Tibial nerve (tissue), 3 donors: ENCODE results near the gene SFMBT1.

Source experiments
- POLR2A ChIP-seq, 2 donors: fragments of 450-650 bp; IDR thresholded peaks; one replicate each; pipeline ENCODE4 v1.6.1; 2017; ENCODE audit warnings: antibody characterized with exemption in 2 of 2, mild to moderate bottlenecking in 2 of 2, moderate library complexity in 2 of 2
- TF ChIP-seq, protein P1 (sequence below), 5 experiments: fragments of 200-600 bp in 3 of 5; fragments of 450-650 bp in 2 of 5; sonication (generic) in 3 of 5; IDR thresholded peaks; one replicate each; pipeline ENCODE4 v1.5.1; 2016 to 2019; ENCODE audit warnings: antibody characterized with exemption in 5 of 5, mild to moderate bottlenecking in 3 of 5, moderate library complexity in 2 of 5

DNA sequence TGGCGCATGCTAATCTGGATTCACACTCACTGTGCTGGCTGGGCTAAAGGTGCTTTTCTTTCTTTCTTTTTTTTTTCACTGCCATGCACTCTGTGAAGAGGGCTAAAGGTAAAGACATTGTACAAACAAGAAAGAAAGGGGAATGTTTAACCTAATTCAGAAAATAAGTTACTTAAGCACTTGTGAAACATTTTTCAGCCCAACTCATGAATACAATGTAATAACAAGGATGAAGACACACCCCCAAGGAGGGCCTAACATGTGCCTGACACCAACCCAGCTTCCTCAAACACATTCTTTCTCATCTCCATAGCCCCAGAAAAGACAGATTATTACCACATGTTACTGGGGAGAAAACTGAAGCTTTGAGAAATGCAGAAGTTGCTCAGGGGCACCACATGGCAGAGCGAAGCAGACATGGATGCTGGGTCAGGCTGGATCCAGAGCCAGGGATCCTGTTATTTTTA is 154.2 kb downstream of the SFMBT1 start:
- TF ChIP-seq POLR2A (IDR thresholded peaks at IDR 0.05): no peak
- TF ChIP-seq, protein P1, sequence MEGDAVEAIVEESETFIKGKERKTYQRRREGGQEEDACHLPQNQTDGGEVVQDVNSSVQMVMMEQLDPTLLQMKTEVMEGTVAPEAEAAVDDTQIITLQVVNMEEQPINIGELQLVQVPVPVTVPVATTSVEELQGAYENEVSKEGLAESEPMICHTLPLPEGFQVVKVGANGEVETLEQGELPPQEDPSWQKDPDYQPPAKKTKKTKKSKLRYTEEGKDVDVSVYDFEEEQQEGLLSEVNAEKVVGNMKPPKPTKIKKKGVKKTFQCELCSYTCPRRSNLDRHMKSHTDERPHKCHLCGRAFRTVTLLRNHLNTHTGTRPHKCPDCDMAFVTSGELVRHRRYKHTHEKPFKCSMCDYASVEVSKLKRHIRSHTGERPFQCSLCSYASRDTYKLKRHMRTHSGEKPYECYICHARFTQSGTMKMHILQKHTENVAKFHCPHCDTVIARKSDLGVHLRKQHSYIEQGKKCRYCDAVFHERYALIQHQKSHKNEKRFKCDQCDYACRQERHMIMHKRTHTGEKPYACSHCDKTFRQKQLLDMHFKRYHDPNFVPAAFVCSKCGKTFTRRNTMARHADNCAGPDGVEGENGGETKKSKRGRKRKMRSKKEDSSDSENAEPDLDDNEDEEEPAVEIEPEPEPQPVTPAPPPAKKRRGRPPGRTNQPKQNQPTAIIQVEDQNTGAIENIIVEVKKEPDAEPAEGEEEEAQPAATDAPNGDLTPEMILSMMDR (IDR thresholded peaks at IDR 0.05): no peak
